Measurements from ENCODE around the gene FGF3. TPM values are rescaled to one million over a fixed set of nuclear protein-coding genes. Genes with fewer than 3 reads are reported as not detected.

FGF3 gene
- polyA plus RNA-seq, 1 of the 3 experiments (the other 2 are of a cell fraction), result not detected

GRCh38 chr11:69864686-69865661, 45.8 kb upstream of the FGF3 start (continued):
- TF ChIP-seq IRF3 (IDR thresholded peaks at IDR 0.05; ENCODE audit: low read depth, low read length) (no peak), RFX5 (IDR thresholded peaks at IDR 0.05; ENCODE audit: low read length) (no peak), EZH2phosphoT487 (IDR thresholded peaks at IDR 0.05; ENCODE audit: borderline replicate concordance, low read depth) (no peak), FOSL2 (IDR thresholded peaks at IDR 0.05; ENCODE audit: borderline replicate concordance, low read depth) (no peak), RCOR1 (IDR thresholded peaks at IDR 0.05; ENCODE audit: low read length) (no peak), TAF1 (IDR thresholded peaks at IDR 0.05; ENCODE audit: borderline replicate concordance, low read depth, low read length) (no peak), POLR2AphosphoS5 (IDR thresholded peaks at IDR 0.05; ENCODE audit: low read depth, low read length) (no peak), RXRA (IDR thresholded peaks at IDR 0.05; ENCODE audit: borderline replicate concordance, low read depth) (no peak), MXI1 (IDR thresholded peaks at IDR 0.05; ENCODE audit: low read depth, low read length) (no peak), FOXJ3 (CRISPR knock-in tag; IDR thresholded peaks at IDR 0.05) (no peak), SMC3 (IDR thresholded peaks at IDR 0.05; ENCODE audit: low read depth, low read length) (no peak), TEAD4 (IDR thresholded peaks at IDR 0.05; ENCODE audit: borderline replicate concordance, insufficient read depth) (no peak)

- TF ChIP-seq ELF1 (IDR thresholded peaks at IDR 0.05) (no peak), JUND (IDR thresholded peaks at IDR 0.05) (no peak), NRF1 (IDR thresholded peaks at IDR 0.05; ENCODE audit: low read depth, low read length) (no peak), POLR2AphosphoS5 (IDR thresholded peaks at IDR 0.05; ENCODE audit: low read depth, low read length) (no peak), FOXM1 (IDR thresholded peaks at IDR 0.05; ENCODE audit: low read depth) (no peak), IRF3 (IDR thresholded peaks at IDR 0.05; ENCODE audit: low read depth, low read length) (no peak)
- Histone ChIP-seq H3K27me3 (ENCODE audit: insufficient read depth) (peaks cover 14% of the 10 kb centered on the region; the same call in 1 of the 2 replicates), H3K27ac (ENCODE audit: low read depth in 2 of 2, low read length in 1 of 2) (no peak overlapping the region), H3F3A (replicated peaks; ENCODE audit: insufficient read depth) (no peaks in the 10 kb centered on the region), H3K4me3 (ENCODE audit: low read depth in 2 of 2, low read length in 1 of 2) (no peak overlapping the region), H2AFZ (ENCODE audit: low read depth) (no peak overlapping the region), H3K9ac (no peak overlapping the region), H4K20me1 (ENCODE audit: insufficient read depth) (no peaks in the 10 kb centered on the region), H3K4me2 (no peak overlapping the region), H3K9me3 (no peaks in the 10 kb centered on the region), H3K4me1 (ENCODE audit: control insufficient read depth in 1 of 2, insufficient read depth in 2 of 2, low read depth in 1 of 2, low read length in 1 of 2) (no peaks in the 10 kb centered on the region; a peak in 1 of 4 replicates), H3K9me2 (no peaks in the 10 kb centered on the region), H3K79me2 (ENCODE audit: insufficient read depth) (no peaks in the 10 kb centered on the region), H3K36me3 (replicated peaks in 1 of 2; ENCODE audit: control insufficient read depth in 1 of 2, insufficient read depth in 2 of 2, low read length in 1 of 2) (no peaks in the 10 kb centered on the region)
- ChIA-PET POLR2A (no interaction called here), CTCF (interaction anchor here (1.2 to 2.3 kb wide), 3 partner anchors 18 to 47 kb away, joined by 3 to 8 read pairs (median 4); no protein-coding TSS in a partner anchor)
- 73% methylated on average over 15 of the region's 17 CpGs for WGBS (ENCODE audit: low lambda C conversion rate)
- peak; percentile 10 for DNase-seq
These were observed 44.5 kb upstream of the FGF3 start for GRCh38 chr11:69863544-69864200.
